ENCODE measurements around the gene KIRREL3.

GRCh38 chr11:126751242-126751641 is 249.3 kb downstream of the KIRREL3 start:
- TF ChIP-seq EZH2 (IDR thresholded peaks at IDR 0.05; ENCODE audit: insufficient read depth, poor library complexity, severe bottlenecking): no peak
- no peak for TF ChIP-seq EZH2phosphoT487 (IDR thresholded peaks at IDR 0.05; ENCODE audit: insufficient read depth, low read depth)
